ENCODE measurements around the gene DRAXIN.

The DRAXIN gene

GRCh38 chr1:11690397-11691301 is 861 bp upstream of the DRAXIN start:
- DNase-seq, result peak in 1 of 2 experiments; percentile 62

- no peak for DNase-seq
These were observed 610 bp downstream of the DRAXIN start for GRCh38 chr1:11691928-11692711.

GRCh38 chr1:11693024-11693590 is 1.6 kb downstream of the DRAXIN start:
- no peak for DNase-seq

GRCh38 chr1:11693917-11694316 is 2.4 kb downstream of the DRAXIN start:
- no peak for DNase-seq

- no peak for DNase-seq
These were observed 4.4 kb downstream of the DRAXIN start for GRCh38 chr1:11695861-11696260.

- no peak for DNase-seq
These were observed 5.8 kb downstream of the DRAXIN start for GRCh38 chr1:11697188-11697892.

- DNase-seq, result no peak
These were observed 6.3 kb downstream of the DRAXIN start for GRCh38 chr1:11697893-11698210.

GRCh38 chr1:11700601-11701467 is 9.3 kb downstream of the DRAXIN start:
- no peak for DNase-seq

- DNase-seq, result no peak
These were observed 10.0 kb downstream of the DRAXIN start for GRCh38 chr1:11701551-11701961.

GRCh38 chr1:11701981-11702803 is 10.7 kb downstream of the DRAXIN start:
- DNase-seq, result no peak

- no peak for DNase-seq
These were observed 12.1 kb downstream of the DRAXIN start for GRCh38 chr1:11703357-11704193.

- DNase-seq, result no peak
These were observed 12.7 kb downstream of the DRAXIN start for GRCh38 chr1:11704194-11704529.

GRCh38 chr1:11704691-11705475 is 13.4 kb downstream of the DRAXIN start:
- no peak for DNase-seq

- DNase-seq, result no peak
These were observed 14.1 kb downstream of the DRAXIN start for GRCh38 chr1:11705596-11705995.

- DNase-seq, result no peak
These were observed 14.8 kb downstream of the DRAXIN start for GRCh38 chr1:11706292-11706691.

- DNase-seq, result peak; percentile 77 to 84
These were observed 16.2 kb downstream of the DRAXIN start for GRCh38 chr1:11707621-11708276.

GRCh38 chr1:11708554-11709350 is 17.2 kb downstream of the DRAXIN start:
- DNase-seq, result no peak

- DNase-seq, result no peak
These were observed 20.0 kb downstream of the DRAXIN start for GRCh38 chr1:11711490-11711889.
